OCI-LY3 (cell line): ENCODE results near the gene PKP4.

Experiments
- H2AFZ ChIP-seq: fragments of 200-600, 300-600 bp; shearing (Covaris generic); 2 replicates; pipeline ENCODE4 v1.6.0; 2014; ENCODE audit warnings: antibody characterized with exemption, low read depth, low read length
- H3K27ac ChIP-seq: fragments of 200-600, 300-600 bp; sonication (generic); 2 replicates; pipeline ENCODE4 v1.5.1; 2014; ENCODE audit warnings: mild to moderate bottlenecking, low read length, moderate library complexity, mixed read lengths
- H3K27me3 ChIP-seq: fragments of 200-600, 300-600 bp; sonication (generic); 2 replicates; pipeline ENCODE4 v1.6.1; 2014; ENCODE audit warnings: low read depth, low read length, mixed read lengths
- H3K36me3 ChIP-seq: fragments of 200-600, 300-600 bp; sonication (generic); replicated peaks from 2 replicates; pipeline ENCODE3; 2014; ENCODE audit warnings: low read depth, low read length, mixed read lengths
- H3K4me1 ChIP-seq: fragments of 300-600, 200-600 bp; sonication (generic); 2 replicates; pipeline ENCODE4 v1.6.1; 2014; ENCODE audit warnings: low read length, mixed read lengths
- H3K4me2 ChIP-seq: fragments of 200-600, 300-600 bp; sonication (generic); 2 replicates; pipeline ENCODE4 v1.6.1; 2014; ENCODE audit warnings: low read length, mixed read lengths
- H3K4me3 ChIP-seq: fragments of 300-600, 200-600 bp; sonication (generic); 2 replicates; pipeline ENCODE4 v1.5.1; 2014; ENCODE audit warnings: antibody characterized with exemption, mild to moderate bottlenecking, low read length, moderate library complexity
- H3K79me2 ChIP-seq: fragments of 300-600, 200-600 bp; shearing (Covaris generic); 2 replicates; pipeline ENCODE4 v1.6.1; 2014; ENCODE audit warnings: mild to moderate bottlenecking, low read length, mixed read lengths
- H3K9ac ChIP-seq: fragments of 300-600, 200-600 bp; shearing (Covaris generic); 2 replicates; pipeline ENCODE4 v1.6.0; 2014; ENCODE audit warnings: mild to moderate bottlenecking, low read length, moderate library complexity
- H3K9me3 ChIP-seq: fragments of 200-600, 300-600 bp; shearing (Covaris generic); 2 replicates; pipeline ENCODE4 v1.6.1; 2014; ENCODE audit warnings: low read length, mixed read lengths; ENCODE audit not compliant: insufficient read depth
- H4K20me1 ChIP-seq: fragments of 200-600, 300-600 bp; sonication (generic); 2 replicates; pipeline ENCODE4 v1.6.1; 2016; ENCODE audit warnings: low read length, mixed read lengths; ENCODE audit not compliant: insufficient read depth
- CTCF ChIP-seq: fragments of 200-600, 300-600 bp; sonication (generic); IDR thresholded peaks from 2 replicates; pipeline ENCODE4 v1.5.1; 2014; ENCODE audit warnings: antibody characterized with exemption, low read length, low read depth
- EZH2phosphoT487 ChIP-seq: fragments of 200-600 bp; shearing (Covaris generic); IDR thresholded peaks from 2 replicates; pipeline ENCODE4 v1.6.1; 2018; ENCODE audit warnings: antibody characterized with exemption, mixed run types, low read depth

The PKP4 gene

GRCh38 chr2:158690823-158691222, 234.1 kb downstream of the PKP4 start:
- Histone ChIP-seq H3K79me2 (no peaks in the 10 kb centered on the region), H3K9me3 (no peaks in the 10 kb centered on the region), H3K36me3 (no peaks in the 10 kb centered on the region), H3K27me3 (no peaks in the 10 kb centered on the region), H3K9ac (no peak overlapping the region), H2AFZ (no peak overlapping the region), H4K20me1 (no peaks in the 10 kb centered on the region), H3K4me2 (no peak overlapping the region), H3K27ac (no peak overlapping the region), H3K4me3 (no peak overlapping the region), H3K4me1 (no peaks in the 10 kb centered on the region)
- no peak for TF ChIP-seq CTCF
- TF ChIP-seq EZH2phosphoT487 = no peak

DNA sequence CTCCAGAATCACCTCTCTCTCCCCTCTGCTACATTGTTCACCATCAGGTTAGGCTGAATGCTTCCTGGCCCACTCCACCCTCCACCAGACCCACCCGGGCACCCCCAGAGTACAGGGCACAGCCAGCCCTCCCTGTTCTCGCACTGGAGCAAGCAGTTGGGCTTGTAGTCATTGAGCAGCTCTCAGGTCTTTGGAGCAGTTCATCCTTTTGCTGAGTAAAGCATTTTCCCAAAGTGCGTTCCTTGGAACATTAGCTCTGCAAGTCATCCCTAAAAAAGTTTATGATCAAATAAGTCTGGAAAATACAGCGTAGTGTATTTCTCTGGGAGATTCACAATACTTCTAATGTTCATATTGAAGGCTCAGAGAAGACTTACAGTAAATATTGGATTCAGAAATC, 234.9 kb downstream of the PKP4 start:
- Histone ChIP-seq H3K4me1 (no peaks in the 10 kb centered on the region), H3K9me3 (no peaks in the 10 kb centered on the region), H3K27me3 (no peaks in the 10 kb centered on the region), H3K36me3 (no peaks in the 10 kb centered on the region), H3K9ac (no peak overlapping the region), H3K27ac (no peak overlapping the region), H3K4me3 (no peak overlapping the region), H3K79me2 (no peaks in the 10 kb centered on the region), H2AFZ (no peak overlapping the region), H3K4me2 (no peak overlapping the region), H4K20me1 (no peaks in the 10 kb centered on the region)
- TF ChIP-seq CTCF (no peak), EZH2phosphoT487 (no peak)

DNA sequence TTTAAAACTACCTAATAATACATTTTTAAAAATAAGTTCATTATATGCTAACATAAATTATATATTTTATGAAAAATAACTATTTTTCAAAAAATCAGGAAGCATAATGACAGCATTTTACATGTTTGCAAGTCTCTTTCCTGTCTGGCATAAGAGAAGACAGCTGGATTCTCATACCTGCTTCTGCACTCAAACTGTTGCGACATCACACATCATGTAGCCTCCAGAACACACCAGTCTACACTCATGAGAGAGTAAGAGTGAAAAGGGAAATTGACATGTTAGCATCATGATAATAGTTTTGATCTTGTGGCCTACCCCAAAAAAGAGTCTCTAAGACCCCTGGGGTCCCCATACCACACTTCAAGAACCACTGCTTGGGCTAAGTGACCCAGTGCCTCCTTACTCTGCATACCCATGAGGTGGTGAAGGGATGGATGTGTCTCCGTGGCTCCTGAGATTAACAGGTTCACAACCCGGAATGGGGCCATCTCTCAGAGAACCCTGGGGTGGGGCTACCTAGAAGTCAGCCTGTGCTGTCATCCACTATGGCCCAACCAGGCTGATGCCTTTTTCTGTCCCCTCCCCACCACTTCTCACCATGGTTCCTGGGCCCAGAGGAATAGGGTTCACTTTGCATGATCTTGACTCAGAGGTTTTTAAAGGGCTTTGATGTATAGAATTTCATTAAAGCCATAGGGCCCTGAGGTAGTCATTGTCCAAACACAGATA, 235.8 kb downstream of the PKP4 start:
- Histone ChIP-seq H3K4me1 (no peaks in the 10 kb centered on the region), H3K27ac (no peak overlapping the region), H3K9ac (no peak overlapping the region), H3K9me3 (no peaks in the 10 kb centered on the region), H2AFZ (no peak overlapping the region), H3K4me3 (no peak overlapping the region), H4K20me1 (no peaks in the 10 kb centered on the region), H3K4me2 (no peak overlapping the region), H3K79me2 (no peaks in the 10 kb centered on the region), H3K27me3 (no peaks in the 10 kb centered on the region), H3K36me3 (no peaks in the 10 kb centered on the region)
- TF ChIP-seq EZH2phosphoT487 = no peak
- no peak for TF ChIP-seq CTCF

GRCh38 chr2:158693476-158693875, 236.7 kb downstream of the PKP4 start:
- TF ChIP-seq CTCF (no peak), EZH2phosphoT487 (no peak)
- Histone ChIP-seq H3K9ac (no peak overlapping the region), H3K79me2 (no peaks in the 10 kb centered on the region), H3K4me1 (no peaks in the 10 kb centered on the region), H3K27ac (no peak overlapping the region), H3K27me3 (no peaks in the 10 kb centered on the region), H3K4me2 (no peak overlapping the region), H3K4me3 (no peak overlapping the region), H3K9me3 (no peaks in the 10 kb centered on the region), H3K36me3 (no peaks in the 10 kb centered on the region), H2AFZ (no peak overlapping the region), H4K20me1 (no peaks in the 10 kb centered on the region)
